Measurements from ENCODE around the gene CLDN10.
A peak's percentile ranks its signal among the peaks of the same experiment; 100 is the strongest.

Gene CLDN10

GRCh38 chr13:95603887-95604555, 51.5 kb downstream of the CLDN10 start:
- DNase-seq = no peak

GRCh38 chr13:95604556-95604915, 52.0 kb downstream of the CLDN10 start:
- DNase-seq = no peak

- no peak for DNase-seq
These were observed 53.1 kb downstream of the CLDN10 start for GRCh38 chr13:95605448-95606125.

- DNase-seq = peak; percentile 27
These were observed 54.8 kb downstream of the CLDN10 start for GRCh38 chr13:95607366-95607765.

GRCh38 chr13:95608640-95609323, 56.3 kb downstream of the CLDN10 start:
- no peak for DNase-seq

- no peak for DNase-seq
These were observed 62.2 kb downstream of the CLDN10 start for GRCh38 chr13:95614641-95615245.

- DNase-seq = no peak
These were observed 63.0 kb downstream of the CLDN10 start for GRCh38 chr13:95615539-95615938.

GRCh38 chr13:95620030-95620824, 67.7 kb downstream of the CLDN10 start:
- DNase-seq = no peak

- no peak for DNase-seq
These were observed 68.4 kb downstream of the CLDN10 start for GRCh38 chr13:95620825-95621498.

- no peak for DNase-seq
These were observed 70.6 kb downstream of the CLDN10 start for GRCh38 chr13:95623141-95623540.

- peak; percentile 52 for DNase-seq
These were observed 71.5 kb downstream of the CLDN10 start for GRCh38 chr13:95624020-95624419.

- DNase-seq = no peak
These were observed 74.2 kb downstream of the CLDN10 start for GRCh38 chr13:95626768-95627167.

- peak; percentile 77 for DNase-seq
These were observed 75.1 kb downstream of the CLDN10 start for GRCh38 chr13:95627590-95627989.

- DNase-seq = no peak
These were observed 76.0 kb downstream of the CLDN10 start for GRCh38 chr13:95628488-95628887.

GRCh38 chr13:95629071-95629470, 76.6 kb downstream of the CLDN10 start:
- DNase-seq = no peak

Data from fibroblast of skin of right quadriceps (primary cell).